Stimulated activated CD8-positive, alpha-beta memory T cell treated with anti-CD3 and anti-CD28 coated beads, Interleukin-7, amount 100 ng/mL, for 48 hours (primary cell): ENCODE results near the gene PLEKHS1.
"Not testable (repeated sequence)": the region's sequence is repeated elsewhere in the genome, so short reads cannot be mapped to it uniquely, and the experiment has no call there.

Source experiments
- DNase-seq, 2 donors: peaks; one replicate each; pipeline ENCODE4 v3.0.0-alpha.2; 2020; ENCODE audit warnings: low read depth in 1 of 2; ENCODE audit errors: extremely low read depth in 1 of 2

The PLEKHS1 gene

GRCh38 chr10:113740850-113741249, 10.6 kb upstream of the PLEKHS1 start:
- no peak for DNase-seq

DNA sequence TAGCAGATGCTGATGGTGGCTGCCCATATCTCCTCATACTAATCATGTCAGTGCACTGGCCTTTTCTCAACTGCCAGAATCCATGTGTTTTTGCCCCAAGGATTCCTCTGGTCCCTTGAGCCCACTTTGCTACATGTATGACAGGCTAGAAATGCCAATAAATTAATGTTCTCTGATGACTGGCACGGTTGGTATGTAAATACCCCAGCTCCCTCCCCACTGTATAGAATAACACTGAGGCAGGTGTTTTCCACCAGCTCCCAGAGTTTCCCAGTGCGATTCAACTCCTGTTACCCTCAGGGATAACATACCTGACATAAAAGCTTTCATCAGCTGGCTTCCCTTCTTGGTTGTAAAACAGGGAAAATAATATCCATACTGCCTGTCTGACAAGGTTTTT, 9.0 kb upstream of the PLEKHS1 start:
- no peak for DNase-seq

DNA sequence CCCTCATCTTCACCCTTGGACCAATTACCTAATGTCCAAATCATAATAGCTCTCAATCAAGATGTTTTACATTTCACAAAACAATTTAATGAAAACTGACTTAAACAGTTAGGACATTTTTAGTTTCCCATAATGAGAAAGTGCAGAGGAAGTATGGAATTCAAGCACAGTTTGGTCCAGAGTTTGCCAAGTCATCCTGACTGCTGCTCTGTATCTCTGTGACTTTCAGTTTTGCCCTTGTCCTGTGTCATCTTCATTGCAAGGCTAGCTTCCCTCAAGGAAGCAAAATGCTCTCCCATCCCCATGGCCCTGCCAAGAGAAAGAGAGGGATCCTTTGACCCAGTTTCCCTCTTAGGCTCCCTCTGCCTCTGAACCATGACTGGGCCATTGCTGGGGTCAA, 7.9 kb upstream of the PLEKHS1 start:
- no peak for DNase-seq

DNA sequence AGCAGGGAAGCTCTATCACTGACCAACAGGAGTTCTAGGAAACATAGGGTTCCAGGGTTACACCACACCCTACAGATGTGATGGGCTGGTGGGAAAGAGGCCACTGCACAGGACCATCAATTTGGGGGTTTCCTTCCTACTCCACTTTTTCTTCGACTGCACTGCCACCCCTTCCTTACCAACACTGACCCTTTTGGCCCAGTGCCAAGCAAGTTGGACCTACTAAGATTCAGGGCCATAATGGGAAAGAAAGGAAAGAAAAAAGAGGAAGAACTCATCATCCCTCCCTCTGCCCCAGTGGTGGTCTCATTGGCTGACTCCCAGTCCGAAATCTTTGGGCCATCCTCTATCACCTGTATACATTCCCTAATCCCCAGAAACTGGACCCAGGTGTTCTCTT, 6.1 kb upstream of the PLEKHS1 start:
- no peak for DNase-seq

DNA sequence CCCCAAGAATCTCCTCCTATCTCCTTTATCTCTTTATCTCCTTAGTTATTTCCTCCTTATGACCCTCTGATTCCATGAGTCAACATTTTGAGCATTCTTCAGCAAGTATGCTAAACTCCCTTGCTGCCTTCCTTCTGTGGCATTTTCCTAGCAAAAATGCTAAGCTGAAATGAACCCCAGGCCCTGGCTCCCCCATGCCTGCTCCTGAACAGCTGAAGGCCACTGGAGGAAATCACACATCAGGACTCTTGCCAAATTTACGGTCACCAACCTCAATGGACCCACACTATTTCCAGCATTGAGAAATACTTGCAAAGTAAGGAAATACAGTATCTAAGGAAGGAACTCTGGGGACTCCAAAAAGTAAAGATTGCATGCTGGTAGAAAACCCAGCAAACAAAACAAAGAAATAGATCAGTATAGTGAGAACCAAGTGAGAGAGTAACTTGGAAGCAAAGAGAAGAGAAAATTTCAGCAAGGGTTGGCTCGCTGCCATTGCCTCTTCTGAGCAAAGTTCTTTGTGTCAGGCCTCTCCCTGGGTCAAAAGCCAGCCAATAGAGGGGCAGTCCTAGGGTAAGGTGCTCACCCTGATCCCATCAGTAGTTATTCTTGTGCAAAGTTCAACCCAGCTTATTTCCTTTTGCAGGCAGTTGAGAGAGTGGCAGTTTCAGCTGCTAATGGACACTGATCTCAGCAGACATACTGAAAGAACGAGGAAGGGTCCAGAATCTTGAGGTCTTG, 5.1 kb upstream of the PLEKHS1 start:
- no peak for DNase-seq

DNA sequence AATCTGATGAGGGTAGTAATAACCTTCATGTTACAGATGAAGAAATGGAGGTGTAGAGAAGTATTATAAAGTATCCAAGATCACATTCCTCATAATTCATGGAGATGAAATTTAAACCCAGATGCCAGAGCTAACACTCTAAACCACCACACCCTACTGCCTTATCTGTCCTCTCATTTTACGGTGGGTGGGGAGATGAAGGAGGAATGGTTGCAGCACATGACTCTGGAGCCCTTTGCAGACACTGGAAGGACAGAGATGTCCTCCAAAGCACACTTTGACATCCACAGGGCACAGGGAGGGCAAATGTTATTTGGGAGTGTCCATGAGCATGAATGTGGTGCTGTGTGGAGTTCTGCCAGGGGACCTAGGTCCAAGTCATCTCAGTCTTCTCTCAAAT, 1.1 kb downstream of the PLEKHS1 start:
- no peak for DNase-seq

DNA sequence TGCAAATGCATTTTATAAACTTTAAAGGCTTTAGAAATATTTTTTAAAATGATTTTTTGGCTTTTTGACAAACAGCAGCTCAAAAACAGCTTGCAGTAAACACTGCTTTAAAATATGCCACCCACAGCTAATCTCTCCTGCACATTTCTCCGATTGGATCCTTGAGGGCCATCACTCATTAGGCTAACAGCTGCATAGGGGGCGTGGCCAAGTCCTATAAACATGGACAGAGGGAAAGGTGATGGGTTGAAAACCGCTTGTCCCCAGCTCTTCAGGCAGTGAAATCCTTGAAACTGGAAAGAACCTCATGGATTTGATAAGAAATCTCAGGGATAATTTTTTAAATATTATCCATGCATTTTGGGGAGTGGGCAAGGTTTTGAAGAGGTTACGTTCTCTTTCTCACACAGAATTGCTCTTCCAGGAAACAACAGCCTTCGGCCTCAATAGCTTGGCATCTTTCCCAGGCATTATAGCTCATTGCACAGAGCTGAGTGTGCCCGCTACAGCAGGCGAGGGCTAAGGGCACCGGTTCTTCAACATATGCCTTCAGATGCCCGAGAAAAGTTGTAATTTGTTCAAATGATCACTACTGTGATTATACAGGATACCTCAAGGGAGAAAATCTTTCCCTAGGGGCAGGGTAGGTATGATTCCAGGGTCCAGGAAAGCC, 1.7 kb downstream of the PLEKHS1 start:
- no peak for DNase-seq

DNA sequence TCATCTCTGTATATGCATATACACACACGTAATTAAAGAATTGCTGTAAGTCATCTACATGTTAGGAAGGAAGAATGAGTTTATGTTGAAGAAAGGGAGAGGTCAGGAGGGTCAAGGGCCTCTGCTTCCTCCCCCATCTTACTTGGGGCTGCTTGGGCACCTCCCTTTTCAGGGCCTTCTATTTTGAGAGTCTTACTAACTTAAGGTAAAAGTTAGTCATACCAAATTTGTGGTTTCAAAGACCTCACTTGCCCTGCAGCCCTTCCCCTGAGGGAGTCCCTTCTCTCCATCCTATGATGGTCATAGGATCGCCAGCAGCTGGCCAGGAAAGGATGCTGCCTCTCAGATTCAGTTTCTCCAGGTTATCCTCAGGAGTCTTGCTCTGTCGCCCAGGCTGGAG, 2.6 kb downstream of the PLEKHS1 start:
- no peak for DNase-seq

- DNase-seq, result no peak
Measured at GRCh38 chr10:113754768-113755167, 3.3 kb downstream of the PLEKHS1 start.

DNA sequence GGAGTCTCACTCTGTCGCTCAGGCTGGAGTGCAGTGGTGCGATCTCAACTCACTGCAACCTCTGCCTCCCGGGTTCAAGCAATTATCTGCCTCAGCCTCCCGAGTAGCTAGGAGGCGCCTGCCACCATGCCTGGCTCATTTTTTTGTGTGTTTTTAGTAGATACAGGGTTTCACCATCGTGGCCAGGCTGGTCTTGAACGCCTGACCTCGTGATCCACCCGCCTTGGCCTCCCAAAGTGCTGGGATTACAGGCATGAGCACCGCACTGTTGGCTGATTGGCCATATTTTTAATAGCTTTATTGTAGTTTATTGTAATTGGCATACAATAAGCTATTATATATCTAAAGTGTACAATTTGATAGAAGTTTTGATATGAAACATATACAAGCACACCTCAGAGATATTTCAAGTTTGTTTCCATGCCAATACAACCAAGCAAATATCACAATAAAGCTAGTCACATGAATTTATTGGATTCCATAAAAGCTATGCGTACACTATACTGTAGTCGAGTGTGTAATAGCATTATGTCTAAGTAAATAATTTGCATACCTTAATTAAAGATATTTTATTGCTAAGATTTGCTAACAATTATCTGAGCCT, 5.6 kb downstream of the PLEKHS1 start:
- DNase-seq, result no peak

DNA sequence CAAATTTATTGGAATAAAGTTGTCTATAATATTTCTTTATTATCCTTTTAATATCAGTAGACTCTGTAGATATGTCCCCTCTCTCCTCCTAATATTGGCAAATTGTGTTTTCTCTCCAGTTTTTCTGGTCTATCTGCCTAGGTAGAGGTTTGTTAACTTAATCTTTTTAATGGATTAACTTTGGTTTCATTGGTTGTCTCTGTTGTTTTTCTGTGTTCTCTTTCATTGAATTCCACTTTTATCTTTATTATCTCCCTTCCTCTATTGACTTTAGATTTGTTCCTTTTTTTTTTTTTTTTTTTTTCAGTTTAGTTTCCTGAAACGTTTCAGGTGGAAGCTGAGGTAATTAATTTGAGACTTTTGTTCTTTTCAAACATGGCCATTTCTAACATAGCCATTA, 10.6 kb downstream of the PLEKHS1 start:
- DNase-seq, result no peak

DNA sequence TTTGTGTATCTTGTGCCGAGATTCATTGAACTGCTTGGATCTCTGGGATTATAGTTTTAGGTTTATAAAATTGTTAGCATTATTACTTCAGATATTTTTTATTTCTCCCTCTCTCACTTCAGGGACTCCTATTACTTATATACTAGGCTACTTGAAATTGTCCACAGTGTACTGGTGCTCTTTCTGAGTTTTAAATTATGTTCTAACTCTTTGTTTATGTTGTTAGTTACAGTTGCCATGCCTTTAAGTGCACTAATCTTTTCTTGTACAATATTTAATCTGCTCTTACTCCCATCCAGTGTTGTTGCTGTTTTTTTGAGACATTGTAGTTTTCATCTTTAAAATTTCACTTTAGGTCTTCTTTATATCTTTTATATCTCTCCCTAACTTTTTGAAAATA, 13.1 kb downstream of the PLEKHS1 start:
- DNase-seq, result no peak

- DNase-seq, result no peak
Measured at GRCh38 chr10:113765910-113766309, 14.4 kb downstream of the PLEKHS1 start.

DNA sequence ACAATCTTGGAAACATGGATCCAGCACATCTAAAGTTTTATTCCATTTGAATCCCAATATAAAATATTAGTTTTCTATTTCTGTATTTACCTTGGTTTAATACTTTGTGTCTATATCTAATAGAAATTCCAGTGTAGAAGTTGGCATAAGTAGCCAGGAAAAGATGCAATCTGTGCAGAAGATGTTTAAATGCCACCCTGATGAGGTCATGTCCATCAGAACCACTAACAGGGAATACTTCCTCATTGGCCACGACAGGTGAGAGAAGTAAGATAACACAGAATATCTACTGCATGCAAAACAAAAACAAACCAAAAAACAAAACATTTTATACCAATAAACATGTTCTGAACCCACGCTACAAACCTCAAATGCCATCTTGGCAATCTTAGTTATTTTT, 15.7 kb downstream of the PLEKHS1 start:
- no peak for DNase-seq

- DNase-seq, result no peak
Measured at GRCh38 chr10:113770346-113770745, 18.9 kb downstream of the PLEKHS1 start.

DNA sequence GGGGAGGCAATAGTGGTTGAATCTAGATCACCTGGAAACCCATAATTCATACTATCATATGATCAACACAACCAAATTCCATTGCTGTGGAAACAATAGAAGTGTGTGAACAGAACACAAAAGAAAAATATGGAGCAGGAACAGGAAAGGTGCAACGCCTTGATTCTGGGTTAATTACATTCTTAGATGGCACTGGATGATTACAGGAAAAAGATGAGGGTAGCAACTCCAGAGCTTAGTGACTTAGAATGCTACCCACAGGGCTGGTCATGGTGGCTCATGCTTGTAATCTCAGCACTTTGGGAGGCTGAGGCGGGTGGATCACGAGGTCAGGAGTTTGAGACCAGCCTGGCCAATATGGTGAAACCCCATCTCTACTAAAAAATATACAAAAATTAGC, 19.6 kb downstream of the PLEKHS1 start:
- DNase-seq, result not testable (repeated sequence)

DNA sequence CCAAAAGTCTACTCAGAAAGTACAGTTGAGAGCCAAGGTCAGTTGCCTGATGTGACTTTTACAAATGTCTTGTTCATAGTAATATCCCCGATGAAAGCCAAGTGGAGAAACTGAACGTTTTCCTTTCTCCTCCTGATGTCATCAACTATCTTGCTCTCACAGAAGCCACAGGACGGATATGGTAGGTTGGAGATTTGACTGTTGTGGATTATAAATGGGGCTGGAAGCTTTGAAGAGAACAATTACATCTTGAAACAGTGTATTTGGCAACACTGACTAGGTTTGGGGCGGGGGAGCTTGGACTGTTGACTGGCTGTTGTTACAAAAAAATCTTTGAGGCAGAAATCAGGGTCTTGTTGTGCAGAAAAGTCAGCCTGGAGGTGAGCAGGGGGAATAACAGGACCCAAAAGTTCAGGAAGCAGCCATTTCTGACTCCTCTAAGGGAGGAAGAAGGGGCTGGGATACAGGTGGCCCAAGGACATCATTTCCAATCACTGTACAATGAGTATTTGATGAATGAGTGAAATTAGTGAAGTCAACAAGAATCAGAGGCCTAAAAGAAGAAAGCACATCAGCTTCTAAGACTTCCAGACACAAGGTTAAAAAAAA, 24.3 kb downstream of the PLEKHS1 start:
- no peak for DNase-seq

- DNase-seq, result no peak
Measured at GRCh38 chr10:113776553-113776952, 25.1 kb downstream of the PLEKHS1 start.

DNA sequence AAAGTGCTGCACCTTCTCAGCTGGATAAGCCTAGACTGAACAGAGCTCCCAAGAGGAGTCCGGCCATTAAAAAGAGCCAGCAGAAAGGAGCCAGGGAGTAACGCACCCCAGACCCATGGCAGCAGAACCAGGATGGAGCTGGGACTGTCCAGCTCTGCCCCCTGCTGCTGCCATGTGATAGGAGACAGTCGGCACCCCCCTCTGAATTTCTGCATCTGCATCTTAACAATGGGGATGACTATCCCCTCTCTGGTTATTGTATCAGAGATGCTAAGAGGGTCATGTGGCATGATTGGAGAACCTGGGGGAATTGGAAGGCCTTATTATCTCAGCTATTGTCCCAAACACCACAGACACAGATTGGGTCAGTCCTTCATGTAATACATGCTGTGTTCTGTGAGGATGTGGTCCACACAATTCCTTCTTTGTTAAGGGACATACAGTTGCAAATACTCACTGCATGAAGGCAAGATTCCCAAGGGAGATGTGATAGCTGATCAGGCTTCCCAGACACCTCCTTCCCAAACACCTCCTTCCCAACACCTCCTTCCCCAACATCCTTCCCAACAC, 29.3 kb downstream of the PLEKHS1 start:
- DNase-seq, result no peak

DNA sequence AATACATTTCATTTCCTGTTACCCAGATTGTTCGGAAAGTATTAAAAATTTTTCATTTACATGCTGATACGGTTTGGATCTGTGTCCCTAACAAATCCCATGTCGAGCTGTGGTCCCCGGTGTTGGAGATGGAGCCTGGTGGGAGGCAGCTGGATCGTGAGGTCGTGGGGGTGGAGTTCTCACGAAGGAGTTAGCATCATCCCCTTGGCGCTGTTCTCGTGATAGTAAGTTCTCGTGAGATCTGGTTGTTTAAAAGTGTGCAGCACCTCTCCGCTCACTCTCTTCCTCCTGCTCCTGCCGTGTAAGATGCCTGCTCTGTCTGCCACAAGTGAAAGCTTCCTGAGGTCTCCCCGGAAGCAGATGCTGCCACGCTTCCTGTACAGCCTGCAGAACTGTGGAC, 30.9 kb downstream of the PLEKHS1 start:
- no peak for DNase-seq

DNA sequence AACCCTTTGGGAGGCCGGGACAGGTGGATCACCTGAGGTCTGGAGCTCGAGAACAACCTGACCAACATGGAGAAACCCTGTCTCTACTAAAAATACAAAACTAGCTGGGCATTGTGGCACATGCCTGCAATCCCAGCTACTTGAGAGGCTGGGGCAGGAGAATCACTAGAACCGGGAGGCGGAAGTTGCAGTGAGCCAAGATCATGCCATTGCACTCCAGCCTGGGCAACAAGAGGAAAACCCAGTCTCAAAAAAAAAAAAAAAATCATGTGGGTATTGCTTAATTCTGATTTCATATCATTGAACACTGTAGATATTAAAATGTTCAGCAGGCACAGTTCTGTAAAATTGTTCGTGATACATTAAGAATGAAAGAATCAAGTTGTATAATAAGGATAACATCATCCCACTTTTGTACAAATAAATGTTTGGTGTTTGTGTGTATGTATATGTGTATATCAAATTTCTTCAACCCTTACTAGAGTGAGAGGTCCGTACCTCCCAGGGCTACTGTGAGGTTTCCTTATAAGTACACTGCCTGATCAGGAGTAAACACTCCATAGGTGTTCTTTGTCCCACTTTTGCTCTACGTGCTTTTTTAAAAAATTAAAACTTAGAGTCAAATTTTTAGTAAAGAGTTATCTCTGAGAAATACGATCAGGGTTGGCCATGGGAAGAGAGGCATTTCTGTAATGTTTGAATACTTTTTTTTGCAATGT, 31.7 kb downstream of the PLEKHS1 start:
- DNase-seq, result no peak
